IgD-negative memory B cell (primary cell): ENCODE measurements around the gene RAPH1. TPM values are rescaled to one million over a fixed set of nuclear protein-coding genes. Genes with fewer than 3 reads are reported as not detected.
"Not testable (repeated sequence)": the region's sequence is repeated elsewhere in the genome, so short reads cannot be mapped to it uniquely, and the experiment has no call there.

Experiments
- H3K27ac Mint-ChIP-seq, 3 donors: one replicate each; pipeline ENCODE4 v1.8.0; 2020 to 2022; ENCODE audit warnings: mild to moderate bottlenecking in 3 of 3, mixed read lengths in 3 of 3, moderate library complexity in 1 of 3
- H3K27me3 Mint-ChIP-seq: one replicate; pipeline ENCODE4 v1.8.0; 2021; ENCODE audit warnings: mixed read lengths
- H3K36me3 Mint-ChIP-seq: one replicate; pipeline ENCODE4 v1.8.0; 2020; ENCODE audit warnings: mild to moderate bottlenecking, mixed read lengths
- H3K4me1 Mint-ChIP-seq, 3 donors: one replicate each; pipeline ENCODE4 v1.8.0; 2020 to 2022; ENCODE audit warnings: mixed read lengths in 3 of 3, mild to moderate bottlenecking in 1 of 3
- H3K4me3 Mint-ChIP-seq, 4 donors: one replicate each; pipeline ENCODE4 v1.8.0; 2020 to 2022; ENCODE audit warnings: mild to moderate bottlenecking in 4 of 4, mixed read lengths in 4 of 4, moderate library complexity in 3 of 4
- H3K9me3 Mint-ChIP-seq, 3 donors: one replicate each; pipeline ENCODE4 v1.8.0; 2020 to 2021; ENCODE audit warnings: mixed read lengths in 3 of 3, mild to moderate bottlenecking in 1 of 3
- polyA plus RNA-seq: library from polyadenylated mRNA; unstranded; fragments of 300-500 nt; fragmentation: Illumina TruSeq; gene quantifications from one replicate; pipeline ENCODE4 v1.2.3, GENCODE V29; 2021

RAPH1 gene
- polyA plus RNA-seq, 1 donor from 2014 or later, result not detected

DNA sequence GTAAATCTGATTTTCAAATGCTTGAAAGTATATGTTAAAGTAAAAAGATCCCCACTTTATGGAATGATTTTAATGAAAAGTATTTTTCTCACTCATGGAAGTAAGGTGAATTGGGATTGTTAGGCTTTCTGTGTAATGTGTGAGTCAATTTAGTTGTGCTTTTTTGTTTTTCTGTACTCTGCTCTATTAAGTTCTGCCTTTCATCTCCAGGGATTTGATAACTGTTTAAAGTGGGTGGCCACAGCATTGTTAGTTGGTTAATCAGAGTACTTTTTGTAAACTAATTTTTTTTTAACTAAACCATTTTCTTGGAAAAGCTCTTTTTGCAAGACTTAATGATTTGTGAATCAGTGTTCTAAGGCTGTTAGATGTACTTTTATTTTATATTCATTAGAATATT, 130.1 kb downstream of the RAPH1 start:
- peaks cover 18% of the 10 kb centered on the region for H3K36me3 Mint-ChIP-seq
- no peaks in the 10 kb centered on the region for H3K27me3 Mint-ChIP-seq
- H3K9me3 Mint-ChIP-seq, result no peaks in the 10 kb centered on the region
- no peak overlapping the region for H3K4me3 Mint-ChIP-seq
- H3K4me1 Mint-ChIP-seq, result no peaks in the 10 kb centered on the region
- H3K27ac Mint-ChIP-seq, result no peak overlapping the region

DNA sequence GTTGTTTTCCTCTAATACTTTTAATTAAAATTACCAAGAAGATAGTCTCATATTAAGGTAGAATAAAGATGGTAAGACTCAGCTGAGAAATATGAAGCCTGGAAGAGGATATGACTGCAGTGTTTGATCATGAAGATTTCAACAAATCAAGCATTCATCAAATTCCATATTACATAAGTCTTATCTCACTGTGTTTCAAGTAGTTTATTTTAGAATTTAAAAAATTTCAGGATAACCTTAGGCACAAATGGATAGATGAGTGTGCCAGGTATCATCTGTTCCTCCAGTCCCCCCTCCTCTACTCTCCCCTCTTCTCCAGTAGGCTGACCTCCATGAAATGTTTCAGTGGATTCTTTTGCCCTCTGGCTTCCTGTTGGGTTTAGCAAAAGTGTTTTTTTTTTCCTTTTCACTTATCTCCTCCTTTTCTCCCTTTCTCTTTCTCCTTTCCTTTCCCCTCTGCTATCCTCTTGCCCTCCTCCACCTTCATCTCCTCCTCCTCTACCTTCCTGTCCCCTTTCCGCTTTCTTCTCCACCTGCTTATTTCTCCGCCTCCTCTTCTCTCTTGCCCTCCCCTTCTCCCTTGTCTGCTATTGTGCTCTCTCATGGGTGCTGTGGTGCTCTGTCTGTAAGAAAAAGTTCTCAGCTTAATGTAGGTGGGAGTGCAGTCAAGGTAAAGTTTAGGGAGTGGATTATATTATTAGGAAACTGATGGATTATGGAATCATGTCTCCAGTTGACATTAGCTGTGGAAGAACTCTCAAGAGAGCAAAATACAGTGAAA, 134.1 kb downstream of the RAPH1 start:
- Mint-ChIP-seq H3K4me3 (no peak overlapping the region), H3K4me1 (no peaks in the 10 kb centered on the region), H3K9me3 (peaks cover 0 to 3% (median 2%) of the 10 kb centered on the region in 3 donors), H3K27me3 (no peaks in the 10 kb centered on the region), H3K36me3 (peaks cover 17% of the 10 kb centered on the region), H3K27ac (no peak overlapping the region)

DNA sequence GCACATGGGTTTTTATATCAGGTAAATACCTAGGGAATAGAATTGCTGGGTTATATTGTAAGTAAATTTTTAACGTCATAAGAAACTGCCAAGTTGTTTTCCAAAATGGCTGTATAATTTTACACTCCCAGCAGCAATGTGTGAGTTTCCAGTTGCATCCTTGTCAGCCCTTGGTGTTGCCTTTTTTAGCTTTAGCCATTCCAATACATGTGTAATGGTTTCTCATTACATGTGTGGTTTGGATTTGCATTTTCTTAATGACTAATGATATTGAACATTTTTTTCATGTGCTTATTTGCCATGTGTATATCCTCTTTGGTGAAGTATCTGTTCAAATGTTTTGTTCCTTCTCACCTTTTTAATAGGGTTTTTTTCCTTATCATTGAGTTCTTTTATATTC, 136.1 kb downstream of the RAPH1 start:
- Mint-ChIP-seq H3K27ac (no peak overlapping the region), H3K36me3 (peaks cover 15% of the 10 kb centered on the region), H3K9me3 (peaks cover 0 to 3% (median 2%) of the 10 kb centered on the region in 3 donors)

DNA sequence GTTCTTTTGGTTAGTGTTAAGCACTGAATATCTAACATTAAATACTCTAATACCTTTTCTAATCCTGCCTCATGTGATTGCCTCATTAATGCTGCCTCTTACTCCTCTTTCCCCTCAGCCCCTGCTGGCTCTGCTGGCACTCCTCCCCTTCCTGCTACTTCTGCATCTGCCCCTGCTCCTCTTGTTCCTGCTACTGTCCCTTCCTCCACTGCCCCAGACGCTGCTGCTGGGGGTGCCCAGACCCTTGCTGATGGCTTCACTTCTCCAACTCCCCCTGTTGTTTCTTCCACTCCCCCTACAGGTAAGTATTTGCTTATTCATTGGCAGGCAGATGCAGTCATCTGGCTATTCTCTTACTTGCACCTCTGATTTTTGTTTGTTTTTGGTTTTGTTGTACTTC, 138.4 kb downstream of the RAPH1 start:
- H3K36me3 Mint-ChIP-seq, result peaks cover 16% of the 10 kb centered on the region
- no peaks in the 10 kb centered on the region for H3K4me1 Mint-ChIP-seq
- H3K4me3 Mint-ChIP-seq, result no peak overlapping the region
- H3K9me3 Mint-ChIP-seq, result peaks cover 0 to 3% (median 2%) of the 10 kb centered on the region in 3 donors
- H3K27ac Mint-ChIP-seq, result no peak overlapping the region
- H3K27me3 Mint-ChIP-seq, result no peaks in the 10 kb centered on the region

More for the DNA sequence above, 136.1 kb downstream of the RAPH1 start:
- Mint-ChIP-seq H3K4me3 (no peak overlapping the region), H3K4me1 (no peaks in the 10 kb centered on the region), H3K27me3 (no peaks in the 10 kb centered on the region)

DNA sequence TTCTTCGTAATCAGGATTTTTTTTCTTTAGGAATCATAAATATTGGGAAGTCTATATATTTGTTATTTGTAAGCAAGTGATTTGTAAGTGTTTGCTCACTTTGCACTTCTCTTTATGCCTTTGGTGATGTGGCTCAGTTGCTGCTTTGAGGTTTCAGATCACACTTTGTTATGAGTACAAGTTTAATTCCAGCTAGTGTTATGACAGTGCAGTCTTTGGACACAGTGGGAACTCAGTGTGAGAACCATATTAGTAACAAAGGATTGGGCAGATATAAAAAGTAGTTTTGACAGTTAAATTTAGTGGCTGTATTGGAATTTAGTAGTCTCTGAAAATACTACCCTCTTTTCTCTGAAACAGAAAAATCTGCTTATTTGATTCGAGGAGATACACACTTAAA, 139.2 kb downstream of the RAPH1 start:
- Mint-ChIP-seq H3K27ac (no peak overlapping the region), H3K4me1 (no peaks in the 10 kb centered on the region), H3K27me3 (no peaks in the 10 kb centered on the region), H3K9me3 (peaks cover 0 to 3% (median 2%) of the 10 kb centered on the region in 3 donors), H3K36me3 (peaks cover 16% of the 10 kb centered on the region), H3K4me3 (no peak overlapping the region)

DNA sequence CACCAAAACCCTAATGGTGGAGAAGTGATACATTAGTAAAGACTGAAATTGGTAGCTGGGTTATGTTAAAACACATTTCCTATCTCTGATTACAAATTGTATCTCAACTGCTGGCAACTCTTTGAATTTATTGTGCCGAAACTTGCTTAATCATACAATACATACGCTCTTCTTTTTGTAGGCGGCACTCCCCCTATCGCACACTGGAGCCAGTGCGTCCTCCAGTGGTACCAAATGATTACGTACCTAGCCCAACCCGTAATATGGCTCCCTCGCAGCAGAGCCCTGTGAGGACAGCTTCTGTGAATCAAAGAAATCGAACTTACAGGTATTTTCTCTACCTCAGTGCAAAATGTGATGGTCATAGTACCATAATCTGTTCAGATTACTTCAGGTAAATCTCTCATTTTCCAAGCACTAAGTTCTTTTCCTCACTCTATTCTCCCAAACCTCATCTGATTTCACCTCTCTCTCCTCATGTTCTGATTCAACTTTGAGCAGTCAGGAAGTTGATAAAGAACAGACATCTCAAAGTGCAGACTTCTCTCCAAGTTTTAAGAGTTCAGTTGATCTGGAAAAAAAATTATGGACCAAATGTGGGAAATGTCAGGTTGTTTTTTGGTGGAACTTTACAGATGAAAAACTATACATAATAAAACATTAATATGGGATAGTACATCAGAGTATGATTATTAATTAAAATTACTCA, 140.4 kb downstream of the RAPH1 start:
- Mint-ChIP-seq H3K4me1 (no peaks in the 10 kb centered on the region), H3K4me3 (no peak overlapping the region), H3K9me3 (peaks cover 0 to 3% (median 2%) of the 10 kb centered on the region in 3 donors), H3K36me3 (peaks cover 19% of the 10 kb centered on the region), H3K27ac (no peak overlapping the region), H3K27me3 (no peaks in the 10 kb centered on the region)

DNA sequence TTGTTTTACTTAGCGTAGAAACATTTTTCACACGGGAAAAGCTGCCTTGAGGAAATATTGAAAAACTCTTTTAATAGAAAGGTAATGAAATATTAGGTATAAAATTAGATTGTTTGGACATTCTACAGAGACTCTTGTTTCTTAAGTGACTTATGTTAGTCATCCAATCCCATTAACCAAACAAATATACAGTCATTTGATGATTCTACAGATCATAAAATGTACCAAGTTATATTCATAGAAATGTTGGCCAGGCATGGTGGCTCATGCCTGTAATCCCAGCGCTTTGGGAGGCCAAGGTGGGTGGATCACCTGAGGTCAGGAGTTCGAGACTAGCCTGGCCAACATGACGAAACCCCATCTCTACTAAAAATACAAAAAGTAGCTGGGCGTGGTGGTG, 146.9 kb downstream of the RAPH1 start:
- not testable (repeated sequence) for H3K4me3 Mint-ChIP-seq, H3K9me3 Mint-ChIP-seq, H3K27me3 Mint-ChIP-seq, H3K27ac Mint-ChIP-seq, H3K4me1 Mint-ChIP-seq
- peaks cover 22% of the 10 kb centered on the region for H3K36me3 Mint-ChIP-seq

DNA sequence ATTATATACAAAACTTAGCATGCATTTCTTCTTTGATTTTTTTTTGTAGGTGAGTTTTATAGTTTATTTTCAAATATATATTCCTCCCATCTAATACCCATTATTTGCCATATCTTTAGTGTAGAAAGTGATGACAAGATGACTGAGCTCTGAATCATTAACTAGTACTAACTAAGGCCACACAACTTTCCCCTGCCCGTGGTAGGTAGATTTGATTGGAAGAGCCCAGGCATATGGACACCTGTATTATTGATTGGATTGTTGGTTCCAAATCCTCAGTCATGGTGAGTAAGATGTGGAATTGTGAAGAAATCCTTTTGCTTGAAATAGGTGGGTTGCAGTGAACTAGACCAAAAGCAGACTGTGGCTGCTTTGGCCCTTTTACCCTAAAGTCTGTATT, 152.1 kb downstream of the RAPH1 start:
- Mint-ChIP-seq H3K9me3 (no peaks in the 10 kb centered on the region), H3K36me3 (peaks cover 14% of the 10 kb centered on the region), H3K4me3 (no peak overlapping the region), H3K27me3 (no peaks in the 10 kb centered on the region), H3K27ac (no peak overlapping the region), H3K4me1 (no peaks in the 10 kb centered on the region)

DNA sequence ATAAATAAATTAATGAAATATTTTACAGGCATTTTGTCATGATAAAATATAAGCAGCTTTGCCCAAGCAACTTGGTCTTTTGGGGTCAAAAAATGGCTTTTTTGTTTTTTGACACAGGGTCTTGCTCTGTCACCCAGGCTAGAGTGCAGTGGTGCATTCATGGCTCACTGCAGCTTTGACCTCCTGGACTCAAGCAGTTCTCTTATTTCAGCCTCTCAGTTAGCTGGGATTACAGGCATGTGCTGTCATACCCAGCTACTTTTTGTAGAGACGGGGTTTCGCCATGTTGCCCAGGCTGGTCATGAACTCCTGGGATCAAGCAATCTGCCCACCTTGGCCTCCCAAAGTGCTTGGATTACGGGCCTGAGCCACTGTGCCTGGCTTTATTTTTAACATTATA, 155.9 kb downstream of the RAPH1 start:
- Mint-ChIP-seq H3K9me3 (no peaks in the 10 kb centered on the region), H3K27me3 (no peaks in the 10 kb centered on the region), H3K4me1 (no peaks in the 10 kb centered on the region), H3K27ac (no peak overlapping the region), H3K4me3 (no peak overlapping the region), H3K36me3 (peaks cover 16% of the 10 kb centered on the region)

DNA sequence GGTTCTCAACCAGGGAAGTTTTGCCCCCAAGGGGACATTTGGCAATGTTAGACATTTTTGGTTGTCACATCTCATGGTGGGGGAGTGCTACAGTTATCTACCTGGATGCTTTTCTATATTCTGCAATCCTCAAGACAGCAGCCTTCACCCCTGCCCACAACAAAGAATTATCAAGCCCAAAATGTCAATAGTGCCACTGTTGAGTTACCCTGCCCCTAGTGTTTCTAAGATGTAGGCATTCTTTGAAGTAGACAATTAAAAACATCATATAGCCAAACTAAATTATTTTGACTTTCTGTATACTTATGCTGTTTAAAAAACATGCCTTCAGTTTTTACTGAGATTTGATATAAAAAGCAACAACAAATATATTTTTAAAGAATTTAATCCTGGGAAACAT, 158.9 kb downstream of the RAPH1 start:
- peaks cover 8% of the 10 kb centered on the region for H3K36me3 Mint-ChIP-seq
- H3K4me3 Mint-ChIP-seq, result no peak overlapping the region
- no peaks in the 10 kb centered on the region for H3K9me3 Mint-ChIP-seq
- no peaks in the 10 kb centered on the region for H3K4me1 Mint-ChIP-seq
- H3K27me3 Mint-ChIP-seq, result no peaks in the 10 kb centered on the region
- no peak overlapping the region for H3K27ac Mint-ChIP-seq

DNA sequence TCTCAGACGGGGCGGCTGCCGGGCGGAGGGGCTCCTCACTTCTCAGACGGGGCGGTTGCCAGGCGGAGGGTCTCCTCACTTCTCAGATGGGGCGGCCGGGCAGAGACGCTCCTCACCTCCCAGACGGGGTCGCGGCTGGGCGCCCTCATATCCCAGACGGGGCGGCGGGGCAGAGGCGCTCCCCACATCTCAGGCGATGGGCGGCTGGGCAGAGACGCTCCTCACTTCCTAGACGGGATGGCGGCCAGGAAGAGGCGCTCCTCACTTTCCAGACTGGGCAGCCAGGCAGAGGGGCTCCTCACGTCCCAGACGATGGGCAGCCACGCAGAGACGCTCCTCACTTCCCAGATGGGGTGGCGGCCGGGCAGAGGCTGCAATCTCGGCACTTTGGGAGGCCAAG, 162.4 kb downstream of the RAPH1 start:
- H3K9me3 Mint-ChIP-seq, H3K36me3 Mint-ChIP-seq, H3K27ac Mint-ChIP-seq, H3K4me3 Mint-ChIP-seq, H3K27me3 Mint-ChIP-seq, H3K4me1 Mint-ChIP-seq: not testable (repeated sequence)

DNA sequence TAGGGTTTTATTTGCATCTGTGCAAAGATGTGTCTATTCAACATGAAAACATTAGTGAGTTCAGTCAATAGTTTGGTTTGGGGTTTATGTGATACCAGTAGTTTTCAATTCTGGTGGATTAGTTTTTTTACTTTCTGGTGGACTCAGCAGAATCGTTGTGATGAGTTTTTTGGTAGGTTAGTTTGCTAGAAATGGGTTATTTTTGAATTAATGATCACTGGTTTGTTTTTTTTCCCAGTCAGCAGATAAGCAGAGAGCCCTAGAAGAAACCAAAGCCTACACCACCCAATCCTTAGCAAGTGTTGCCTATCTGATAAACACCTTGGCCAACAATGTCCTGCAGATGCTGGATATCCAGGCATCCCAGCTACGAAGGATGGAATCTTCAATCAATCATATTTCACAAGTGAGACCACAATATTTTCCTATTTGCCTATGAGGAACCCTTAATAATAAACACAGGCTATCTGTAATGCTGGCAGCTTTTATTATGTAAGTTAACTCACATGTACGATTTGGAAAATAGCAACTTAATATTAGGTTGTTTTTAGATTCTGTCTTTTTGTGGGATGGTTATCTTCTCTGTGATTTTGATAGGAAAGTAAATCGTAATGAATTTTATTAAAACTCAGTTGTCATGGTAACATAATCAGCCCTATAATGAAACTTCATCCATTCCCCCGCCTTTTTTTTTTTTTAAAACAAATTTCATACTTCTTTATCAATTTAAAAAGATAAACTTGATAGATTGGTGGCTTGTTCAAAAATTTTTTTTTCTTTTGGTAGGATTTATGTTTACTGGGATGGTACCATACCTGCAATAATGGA, 168.2 kb downstream of the RAPH1 start:
- Mint-ChIP-seq H3K4me3 (no peak overlapping the region), H3K27ac (no peak overlapping the region), H3K4me1 (peaks cover 0 to under 1% (median 0%) of the 10 kb centered on the region in 3 donors), H3K27me3 (no peaks in the 10 kb centered on the region), H3K36me3 (peaks cover 5% of the 10 kb centered on the region), H3K9me3 (no peaks in the 10 kb centered on the region)

DNA sequence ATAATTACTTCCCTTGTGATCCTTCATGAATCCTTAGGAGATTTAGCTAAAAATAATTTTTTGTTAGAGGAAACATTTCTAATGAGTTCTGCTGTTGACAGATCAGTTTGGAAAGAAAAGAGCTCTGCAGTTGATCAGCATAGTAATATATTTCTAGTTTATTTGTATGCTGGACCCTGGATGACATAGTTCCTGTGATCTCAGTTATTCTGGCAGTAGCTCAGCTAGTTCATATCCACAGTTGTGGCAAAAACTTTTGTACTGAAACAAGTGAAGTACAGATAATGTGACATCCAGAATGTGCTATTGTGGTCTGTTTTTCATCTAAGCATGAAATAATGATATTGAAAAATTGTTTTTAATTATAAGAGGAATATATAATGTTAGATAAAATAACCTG, 173.2 kb downstream of the RAPH1 start:
- H3K27ac Mint-ChIP-seq, result no peak overlapping the region
- H3K4me1 Mint-ChIP-seq, result peaks cover 6 to 9% (median 7%) of the 10 kb centered on the region in 3 donors
- H3K9me3 Mint-ChIP-seq, result peaks cover 0 to 4% (median 0%) of the 10 kb centered on the region in 3 donors
- H3K4me3 Mint-ChIP-seq, result no peak overlapping the region
- H3K27me3 Mint-ChIP-seq, result no peaks in the 10 kb centered on the region
- H3K36me3 Mint-ChIP-seq, result peaks cover 6% of the 10 kb centered on the region

DNA sequence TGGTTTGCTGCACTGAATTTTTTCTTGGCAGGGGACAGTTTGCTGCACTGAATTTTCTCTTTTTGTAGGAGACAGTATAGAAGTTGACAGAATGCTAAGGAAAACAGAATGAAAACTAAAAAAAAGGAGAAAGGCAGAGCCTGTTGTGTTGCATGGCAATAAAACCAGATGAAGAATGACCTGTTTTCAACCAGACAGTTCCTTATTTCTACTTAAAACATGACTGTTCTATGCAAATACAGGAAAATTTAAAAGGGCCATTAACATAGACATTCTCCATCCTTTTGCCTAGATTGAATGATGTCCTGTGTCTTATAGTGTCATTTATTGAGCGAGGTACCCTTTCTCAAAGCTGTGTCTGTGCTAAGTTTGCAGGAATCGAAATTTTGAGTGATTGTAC, 173.6 kb downstream of the RAPH1 start:
- Mint-ChIP-seq H3K4me3 (peak overlapping the region in 1 of 4 donors; percentile 3), H3K36me3 (peaks cover 3% of the 10 kb centered on the region), H3K9me3 (peaks cover 0 to 4% (median 0%) of the 10 kb centered on the region in 3 donors), H3K27ac (no peak overlapping the region), H3K4me1 (peaks cover 6 to 9% (median 7%) of the 10 kb centered on the region in 3 donors), H3K27me3 (no peaks in the 10 kb centered on the region)

DNA sequence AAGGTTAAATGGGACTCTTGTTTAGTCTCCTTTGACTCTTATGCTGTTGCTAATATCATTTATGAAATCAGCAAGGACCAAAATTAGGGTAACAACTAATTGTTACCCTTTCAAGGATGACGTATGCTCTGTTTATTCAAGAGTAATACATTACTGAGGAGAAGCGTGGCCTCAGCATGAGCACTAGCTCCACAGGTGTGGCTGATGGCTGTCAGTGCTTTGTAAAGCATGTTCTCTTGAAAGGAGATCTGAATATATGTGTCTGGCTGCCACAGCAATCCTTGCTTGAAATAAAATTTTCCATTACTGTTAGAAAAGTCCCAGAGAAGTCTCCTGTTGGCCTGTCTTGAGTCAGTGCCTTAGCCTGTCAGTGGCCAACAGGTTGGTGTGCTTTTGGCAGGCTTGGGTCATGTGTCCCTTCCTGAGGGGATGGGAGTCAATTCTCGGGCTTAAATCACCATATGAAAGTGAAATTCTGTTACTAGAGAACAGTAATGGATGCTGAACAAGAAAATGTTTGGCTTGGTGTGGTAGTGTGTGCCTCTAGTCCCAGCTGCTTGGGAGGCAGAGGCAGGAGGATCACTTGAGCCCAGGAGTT, 174.2 kb downstream of the RAPH1 start:
- peak overlapping the region in 1 of 3 donors; percentile 52 for H3K27ac Mint-ChIP-seq
- H3K4me1 Mint-ChIP-seq, result peaks cover 6 to 9% (median 7%) of the 10 kb centered on the region in 3 donors
- peaks cover 0 to 4% (median 0%) of the 10 kb centered on the region in 3 donors for H3K9me3 Mint-ChIP-seq
- peaks cover 3% of the 10 kb centered on the region for H3K36me3 Mint-ChIP-seq
- H3K27me3 Mint-ChIP-seq, result no peaks in the 10 kb centered on the region
- H3K4me3 Mint-ChIP-seq, result peak overlapping the region in 1 of 4 donors; percentile 3
